HepG2 (cell line): ENCODE results near the gene PTGR1. TPM values are rescaled to one million over a fixed set of nuclear protein-coding genes. Genes with fewer than 3 reads are reported as not detected.

Experiments
- AKAP8 ChIP-seq: sonication (generic); formaldehyde crosslinking; IDR thresholded peaks from 2 replicates; pipeline ENCODE4 v1.5.1; 2020; ENCODE audit warnings: mild to moderate bottlenecking, missing genetic modification reagents
- ATF1 ChIP-seq: IDR thresholded peaks from 2 replicates; pipeline ENCODE4 v1.6.1; 2016; ENCODE audit warnings: mild to moderate bottlenecking, control low read depth
- ATF4 ChIP-seq, 2 experiments: fragments of 450-650 bp in 1 of 2; sonication (generic) in 1 of 2; formaldehyde crosslinking; IDR thresholded peaks; 2 replicates each; pipeline versions ENCODE4 v1.5.0 to v1.8.0; 2020 to 2022; ENCODE audit warnings: mild to moderate bottlenecking in 1 of 2, missing genetic modification reagents in 1 of 2
- EHMT2 ChIP-seq: fragments of 200-600 bp; sonication (generic); IDR thresholded peaks from 2 replicates; pipeline ENCODE4 v1.7.0; 2017; ENCODE audit warnings: antibody characterized with exemption, low read depth, low read length, borderline replicate concordance
- ETV6 ChIP-seq: sonication (generic); formaldehyde crosslinking; conservative IDR thresholded peaks from 2 replicates; pipeline ENCODE4 v1.4.0; 2020; ENCODE audit warnings: missing genetic modification reagents
- GABPA ChIP-seq, 2 experiments: IDR thresholded peaks; 2 replicates each; pipeline ENCODE4 v1.6.1; 2011 to 2016; ENCODE audit warnings: low read depth in 2 of 2, low read length in 1 of 2, missing biosample characterization in 1 of 2, missing genetic modification characterization in 1 of 2
- HNF4A ChIP-seq: sonication (generic); formaldehyde crosslinking; IDR thresholded peaks from 2 replicates; pipeline ENCODE4 v1.4.0; 2020; ENCODE audit warnings: missing genetic modification reagents
- HOXA5 ChIP-seq: sonication (generic); formaldehyde crosslinking; IDR thresholded peaks from 2 replicates; pipeline ENCODE4 v1.4.0; 2020; ENCODE audit warnings: missing genetic modification reagents
- JDP2 ChIP-seq: sonication (generic); formaldehyde crosslinking; IDR thresholded peaks from 2 replicates; pipeline ENCODE4 v1.8.1; 2022; ENCODE audit warnings: missing genetic modification reagents, borderline replicate concordance
- MATR3 ChIP-seq: sonication (generic); formaldehyde crosslinking; IDR thresholded peaks from 2 replicates; pipeline ENCODE4 v1.4.0; 2020; ENCODE audit warnings: missing genetic modification reagents
- MBD4 ChIP-seq: IDR thresholded peaks from 2 replicates; pipeline ENCODE4 v1.6.1; 2012; ENCODE audit warnings: low read length, inconsistent platforms, borderline replicate concordance
- MIER3 ChIP-seq: IDR thresholded peaks from 2 replicates; pipeline ENCODE4 v1.6.1; 2016; ENCODE audit warnings: missing compliant biosample characterization, borderline replicate concordance
- NFKB2 ChIP-seq: sonication (generic); formaldehyde crosslinking; IDR thresholded peaks from 2 replicates; pipeline ENCODE4 v1.4.0; 2020; ENCODE audit warnings: missing genetic modification reagents, borderline replicate concordance
- NFRKB ChIP-seq: fragments of 450-650 bp; IDR thresholded peaks from 2 replicates; pipeline ENCODE4 v1.6.1; 2017
- NFYB ChIP-seq: sonication (generic); formaldehyde crosslinking; IDR thresholded peaks from 2 replicates; pipeline ENCODE4 v1.4.0; 2020; ENCODE audit warnings: missing genetic modification reagents
- PRDM4 ChIP-seq: sonication (generic); formaldehyde crosslinking; IDR thresholded peaks from 2 replicates; pipeline ENCODE4 v1.9.0; 2021; ENCODE audit warnings: missing genetic modification reagents, borderline replicate concordance
- RARA ChIP-seq: IDR thresholded peaks from 2 replicates; pipeline ENCODE4 v1.6.1; 2016; ENCODE audit warnings: missing genetic modification reagents, missing compliant biosample characterization
- WIZ ChIP-seq: sonication (generic); formaldehyde crosslinking; IDR thresholded peaks from 2 replicates; pipeline ENCODE4 v1.5.1; 2020; ENCODE audit warnings: mild to moderate bottlenecking, missing genetic modification reagents
- ZNF275 ChIP-seq: sonication (generic); formaldehyde crosslinking; IDR thresholded peaks from 2 replicates; pipeline ENCODE4 v1.8.0; 2022; ENCODE audit warnings: missing genetic modification reagents, mild to moderate bottlenecking, inconsistent platforms, borderline replicate concordance
- ZNF276 ChIP-seq: sonication (generic); formaldehyde crosslinking; IDR thresholded peaks from 2 replicates; pipeline ENCODE4 v1.4.0; 2020; ENCODE audit warnings: mild to moderate bottlenecking, low read depth, missing genetic modification reagents
- ZNF530 ChIP-seq: sonication (generic); formaldehyde crosslinking; IDR thresholded peaks from 2 replicates; pipeline ENCODE4 v1.5.0; 2020; ENCODE audit warnings: low read depth, mild to moderate bottlenecking, missing genetic modification reagents
- ZSCAN30 ChIP-seq: sonication (generic); formaldehyde crosslinking; IDR thresholded peaks from 2 replicates; pipeline ENCODE4 v1.5.0; 2020; ENCODE audit warnings: mild to moderate bottlenecking, missing genetic modification reagents
- ZSCAN9 ChIP-seq: IDR thresholded peaks from 2 replicates; pipeline ENCODE4 v1.6.1; 2016; ENCODE audit warnings: borderline replicate concordance
- polyA plus RNA-seq, 8 experiments: library from polyadenylated mRNA; depleted of rRNA in 3 of 8; stranded (reverse) in 7 of 8; unstranded in 1 of 8; fragments of >200 nt; fragmentation: Illumina TruSeq in 4 of 8; extraction: Trizol in 4 of 8; gene quantifications; 2 replicates each; pipeline versions ENCODE4 v1.2.1 to v1.2.3, GENCODE V29; 2011 to 2016; ENCODE audit warnings: low read depth in 4 of 8, missing spikeins in 1 of 8, mixed read lengths in 1 of 8; ENCODE audit not compliant: insufficient read depth in 1 of 8
- total RNA-seq, 5 experiments: library from RNA; depleted of rRNA; stranded (reverse); fragments of >200 nt; fragmentation: Illumina TruSeq; extraction: Trizol; gene quantifications; 2 replicates each; pipeline ENCODE4 v1.2.3, GENCODE V29; 2016; ENCODE audit warnings: low read depth in 1 of 5

Gene PTGR1
- total and polyA plus RNA-seq, 2 of the 13 experiments (the other 11 are each of a cell fraction or from before 2014, with no cell fraction given): 6.0 to 15.8 TPM

GRCh38 chr9:111631214-111631971 lies 31.9 kb upstream of the PTGR1 start, which contains the start of gene DNAJC25 (continued):
- TF ChIP-seq ATF4 (CRISPR knock-in tag; IDR thresholded peaks at IDR 0.05): no peak
- TF ChIP-seq HOXA5 (CRISPR knock-in tag): no peak
- no peak for TF ChIP-seq NFYB (CRISPR knock-in tag)
- no peak for TF ChIP-seq MATR3 (CRISPR knock-in tag)
- TF ChIP-seq MIER3 (CRISPR knock-in tag): no peak
- TF ChIP-seq WIZ (CRISPR knock-in tag): no peak
- no peak for TF ChIP-seq MBD4
- TF ChIP-seq NFRKB: no peak
- TF ChIP-seq ZNF276: no peak
- no peak for TF ChIP-seq HNF4A (CRISPR knock-in tag)
- TF ChIP-seq ATF1 (CRISPR knock-in tag): peak; percentile 81
- TF ChIP-seq ZNF275 (CRISPR knock-in tag): no peak; the same call in 1 of the 2 replicates
- no peak for TF ChIP-seq EHMT2
- TF ChIP-seq AKAP8 (CRISPR knock-in tag): no peak
- 0 out of 2 replicates have a peak, but pooled peaks have one; percentile 4 for TF ChIP-seq PRDM4 (CRISPR knock-in tag)
- TF ChIP-seq ZNF530: no peak
- TF ChIP-seq RARA (CRISPR knock-in tag): no peak
- peak; percentile 96; the same call in 1 of the 2 replicates for TF ChIP-seq GABPA (IDR thresholded peaks at IDR 0.05; ENCODE audit: low read depth, low read length)
- no peak for TF ChIP-seq GABPA (CRISPR knock-in tag; IDR thresholded peaks at IDR 0.05; ENCODE audit: low read depth)
- TF ChIP-seq ZSCAN30 (CRISPR knock-in tag): no peak
- TF ChIP-seq ETV6 (CRISPR knock-in tag): peak; percentile 91; the same call in 1 of the 2 replicates
- TF ChIP-seq ZSCAN9 (CRISPR knock-in tag): peak; percentile 89
- peak; percentile 74; the same call in 1 of the 2 replicates for TF ChIP-seq NFKB2 (CRISPR knock-in tag)
- no peak for TF ChIP-seq JDP2 (CRISPR knock-in tag)
